Mesothelial cell of epicardium (in vitro differentiated cells): ENCODE data around the gene PSPN. TPM values are rescaled to one million over a fixed set of nuclear protein-coding genes. Genes with fewer than 3 reads are reported as not detected.

Experiments used
- DNase-seq, 2 experiments: peaks; one replicate each; pipeline ENCODE4 v3.0.0; 2021; ENCODE audit warnings: low spot score in 2 of 2; ENCODE audit not compliant: unreplicated experiment in 2 of 2
- H3K27ac Mint-ChIP-seq: 2 replicates; pipeline ENCODE4 v1.8.0; 2021; ENCODE audit warnings: mixed read lengths
- H3K27me3 Mint-ChIP-seq: 2 replicates; pipeline ENCODE4 v1.8.0; 2021; ENCODE audit warnings: low read depth, mixed read lengths
- H3K36me3 Mint-ChIP-seq: 2 replicates; pipeline ENCODE4 v1.8.0; 2021; ENCODE audit warnings: mixed read lengths
- H3K4me1 Mint-ChIP-seq: 2 replicates; pipeline ENCODE4 v1.8.0; 2021; ENCODE audit warnings: mixed read lengths
- H3K4me3 Mint-ChIP-seq: 2 replicates; pipeline ENCODE4 v1.8.0; 2021; ENCODE audit warnings: mild to moderate bottlenecking, moderate library complexity, mixed read lengths
- H3K9me3 Mint-ChIP-seq: 2 replicates; pipeline ENCODE4 v1.8.0; 2021; ENCODE audit warnings: mixed read lengths
- CTCF ChIP-seq: fragments of 200-600 bp; sonication (generic); IDR thresholded peaks from one replicate; pipeline ENCODE4 v1.5.0; 2021; ENCODE audit warnings: antibody characterized with exemption; ENCODE audit not compliant: unreplicated experiment
- microRNA-seq: library from miRNA; unstranded; fragments of <30 nt; microRNA quantifications from one replicate; pipeline ENCODE4 v1.2.0, GENCODE V29; 2021; ENCODE audit warnings: inconsistent platforms, mixed read lengths
- total RNA-seq: library from RNA; stranded (reverse); gene quantifications from 3 replicates; pipeline ENCODE4 v1.2.1, GENCODE V29; 2021

Gene PSPN
- total RNA-seq, 1 donor from 2014 or later: 3.6 TPM

- H3K9me3 Mint-ChIP-seq: no peaks in the 10 kb centered on the region
- H3K27me3 Mint-ChIP-seq: no peaks in the 10 kb centered on the region
- no peak for TF ChIP-seq CTCF
- no peak for DNase-seq
- no peaks in the 10 kb centered on the region for H3K4me1 Mint-ChIP-seq
- no peak overlapping the region for H3K27ac Mint-ChIP-seq
- no peak overlapping the region for H3K4me3 Mint-ChIP-seq
- no peaks in the 10 kb centered on the region for H3K36me3 Mint-ChIP-seq
Measured at GRCh38 chr19:6334490-6335285, 41.0 kb downstream of the PSPN start.

GRCh38 chr19:6333439-6333838 is 42.3 kb downstream of the PSPN start, which contains the start of gene ACER1:
Gene ACER1, minus strand, starts transcription at chr19:6333612. Its CDS starts 61 bp downstream, at chr19:6333551.
- Mint-ChIP-seq H3K4me1 (no peaks in the 10 kb centered on the region), H3K4me3 (no peak within 1 kb of the TSS), H3K9me3 (no peaks in the 10 kb centered on the region), H3K27ac (no peak within 1 kb of the TSS), H3K27me3 (no peaks in the 10 kb centered on the region), H3K36me3 (no peaks in the 10 kb centered on the region)
- DNase-seq: no peak
- TF ChIP-seq CTCF: no peak

DNA sequence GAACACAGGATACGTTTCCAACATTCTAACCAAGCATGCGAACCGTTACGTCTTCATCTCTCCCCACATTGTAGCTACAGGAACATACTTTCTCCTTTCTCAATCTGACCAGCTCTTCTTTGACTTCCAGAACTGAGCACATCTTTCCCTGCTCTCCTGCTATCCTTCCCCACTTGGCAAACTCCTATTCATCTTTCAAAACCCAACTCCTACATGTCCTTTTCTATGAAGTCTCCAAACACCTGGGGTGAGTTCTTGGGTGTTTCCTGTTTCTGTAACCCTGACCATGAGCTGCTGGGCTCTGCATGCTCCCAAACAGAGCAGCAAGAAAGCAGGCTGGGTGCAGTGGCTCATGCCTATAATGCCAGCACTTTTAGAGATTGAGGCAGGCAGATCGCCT is 48.9 kb downstream of the PSPN start:
- no peaks in the 10 kb centered on the region for H3K4me1 Mint-ChIP-seq
- peaks cover 5% of the 10 kb centered on the region for H3K9me3 Mint-ChIP-seq
- no peak for DNase-seq
- no peaks in the 10 kb centered on the region for H3K27me3 Mint-ChIP-seq
- no peak overlapping the region for H3K27ac Mint-ChIP-seq
- H3K4me3 Mint-ChIP-seq: no peak overlapping the region
- no peaks in the 10 kb centered on the region for H3K36me3 Mint-ChIP-seq
- no peak for TF ChIP-seq CTCF

- no peak overlapping the region for H3K4me3 Mint-ChIP-seq
Measured at GRCh38 chr19:6325614-6326013, 50.1 kb downstream of the PSPN start.

More at GRCh38 chr19:6325614-6326013, 50.1 kb downstream of the PSPN start:
- Mint-ChIP-seq H3K4me1 (no peaks in the 10 kb centered on the region), H3K27ac (no peak overlapping the region), H3K27me3 (no peaks in the 10 kb centered on the region), H3K36me3 (no peaks in the 10 kb centered on the region), H3K9me3 (peaks cover 5% of the 10 kb centered on the region)
- DNase-seq: no peak
- no peak for TF ChIP-seq CTCF

Small RNAs within 50 kb of the gene (microRNA-seq; reads per million reads assigned to microRNA genes)
- gene MIR3940: 22.6 reads per million, percentile 45 among the genes with 10 or more reads in this experiment
- not detected for gene MIR6790
- gene MIR6885: not detected

Other genes starting within 250 kb of the PSPN start
- gene ACSBG2, start 240.3 kb downstream of the PSPN start, total RNA-seq: not detected in 3 replicates
- 90.5 to 99.8 TPM (median 93.1 TPM) in 3 replicates for gene MLLT1, start 96.0 kb downstream of the PSPN start, total RNA-seq
- gene ACER1, start 42.3 kb downstream of the PSPN start, total RNA-seq: 0.16 TPM in 1 of 3 replicates, not detected in the others
- gene CLPP, start 14.4 kb downstream of the PSPN start, total RNA-seq: 55.1 to 64.8 TPM (median 58.2 TPM) in 3 replicates
- 83.7 to 92.9 TPM (median 87.7 TPM) in 3 replicates for gene ALKBH7, start 3.1 kb downstream of the PSPN start, total RNA-seq
- 67.4 to 73.8 TPM (median 68.3 TPM) in 3 replicates for gene GTF2F1, start 17.2 kb upstream of the PSPN start, total RNA-seq
- gene KHSRP, start 48.9 kb upstream of the PSPN start, total RNA-seq: 375 to 384 TPM (median 380 TPM) in 3 replicates
- 1.2 to 1.8 TPM (median 1.6 TPM) in 3 replicates for gene SLC25A41, start 57.8 kb upstream of the PSPN start, total RNA-seq
- gene SLC25A23, start 83.9 kb upstream of the PSPN start, total RNA-seq: 60.8 to 67.5 TPM (median 65.5 TPM) in 3 replicates
- 18.9 to 21.9 TPM (median 20.6 TPM) in 3 replicates for gene CRB3, start 88.3 kb upstream of the PSPN start, total RNA-seq
- gene DENND1C, start 105.9 kb upstream of the PSPN start, total RNA-seq: 0.42 to 0.75 TPM (median 0.63 TPM) in 3 replicates
- 10.5 to 13.5 TPM (median 13.0 TPM) in 3 replicates for gene TUBB4A, start 126.4 kb upstream of the PSPN start, total RNA-seq
- gene TNFSF9, start 155.1 kb upstream of the PSPN start, total RNA-seq: 0.76 to 1.5 TPM (median 1.1 TPM) in 3 replicates
- gene CD70, start 215.2 kb upstream of the PSPN start, total RNA-seq: not detected in 3 replicates